Erythroblast (primary cell): Measurements from ENCODE around the gene CD6.

Experiments
- GATA1 ChIP-seq: IDR thresholded peaks from 2 replicates; pipeline ENCODE4 v1.6.1; 2011; ENCODE audit warnings: low read depth, mild to moderate bottlenecking, control low read depth, low read length, moderate library complexity
- POLR2A ChIP-seq: IDR thresholded peaks from 2 replicates; pipeline ENCODE4 v1.6.1; 2011; ENCODE audit warnings: mild to moderate bottlenecking, low read length

- TF ChIP-seq POLR2A (no peak), GATA1 (no peak)
Observed at GRCh38 chr11:60981515-60981914, 10.0 kb downstream of the CD6 start.
